ENCODE data around the gene MRPL9.

Gene MRPL9

GRCh38 chr1:151710187-151710840 lies 53.0 kb downstream of the MRPL9 start:
- DNase-seq, result peak; percentile 22 to 60 (median 40)
